ENCODE data around the gene LRRC74B.

Gene LRRC74B

DNA sequence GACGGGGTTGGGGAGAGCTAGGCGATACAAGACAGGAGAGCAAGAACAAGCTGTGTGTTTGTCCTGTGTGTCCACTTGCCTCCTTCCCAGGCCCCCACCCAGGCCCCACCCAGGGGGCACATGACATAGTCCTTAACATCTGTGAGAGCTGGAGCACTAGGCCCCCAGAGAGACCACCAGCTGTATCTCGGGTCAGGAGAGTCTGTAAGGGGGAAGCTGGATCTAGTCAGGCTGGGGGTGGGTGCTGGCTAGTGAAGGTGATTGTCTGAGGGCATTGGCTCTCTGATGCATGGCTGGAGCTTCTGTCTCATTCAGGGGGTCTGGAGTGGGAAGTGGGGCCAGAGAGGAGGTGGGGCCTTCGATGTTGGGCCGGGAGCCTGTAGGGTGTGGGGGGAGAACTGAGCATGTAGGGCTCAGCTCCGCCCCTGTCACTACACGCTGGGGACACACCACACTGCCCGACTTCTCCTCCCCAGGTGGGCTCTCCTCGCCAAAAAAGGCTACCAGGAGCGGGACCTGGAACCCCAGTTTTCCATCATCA lies 30.2 kb upstream of the LRRC74B start:
- DNase-seq (ENCODE audit: low read depth): no peak
- no peak overlapping the region for H3K4me3 ChIP-seq (ENCODE audit: low read depth, low read length)
- TF ChIP-seq, protein P1, sequence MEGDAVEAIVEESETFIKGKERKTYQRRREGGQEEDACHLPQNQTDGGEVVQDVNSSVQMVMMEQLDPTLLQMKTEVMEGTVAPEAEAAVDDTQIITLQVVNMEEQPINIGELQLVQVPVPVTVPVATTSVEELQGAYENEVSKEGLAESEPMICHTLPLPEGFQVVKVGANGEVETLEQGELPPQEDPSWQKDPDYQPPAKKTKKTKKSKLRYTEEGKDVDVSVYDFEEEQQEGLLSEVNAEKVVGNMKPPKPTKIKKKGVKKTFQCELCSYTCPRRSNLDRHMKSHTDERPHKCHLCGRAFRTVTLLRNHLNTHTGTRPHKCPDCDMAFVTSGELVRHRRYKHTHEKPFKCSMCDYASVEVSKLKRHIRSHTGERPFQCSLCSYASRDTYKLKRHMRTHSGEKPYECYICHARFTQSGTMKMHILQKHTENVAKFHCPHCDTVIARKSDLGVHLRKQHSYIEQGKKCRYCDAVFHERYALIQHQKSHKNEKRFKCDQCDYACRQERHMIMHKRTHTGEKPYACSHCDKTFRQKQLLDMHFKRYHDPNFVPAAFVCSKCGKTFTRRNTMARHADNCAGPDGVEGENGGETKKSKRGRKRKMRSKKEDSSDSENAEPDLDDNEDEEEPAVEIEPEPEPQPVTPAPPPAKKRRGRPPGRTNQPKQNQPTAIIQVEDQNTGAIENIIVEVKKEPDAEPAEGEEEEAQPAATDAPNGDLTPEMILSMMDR (conservative IDR thresholded peaks at IDR 0.05; ENCODE audit: low read depth, low read length): no peak

DNA sequence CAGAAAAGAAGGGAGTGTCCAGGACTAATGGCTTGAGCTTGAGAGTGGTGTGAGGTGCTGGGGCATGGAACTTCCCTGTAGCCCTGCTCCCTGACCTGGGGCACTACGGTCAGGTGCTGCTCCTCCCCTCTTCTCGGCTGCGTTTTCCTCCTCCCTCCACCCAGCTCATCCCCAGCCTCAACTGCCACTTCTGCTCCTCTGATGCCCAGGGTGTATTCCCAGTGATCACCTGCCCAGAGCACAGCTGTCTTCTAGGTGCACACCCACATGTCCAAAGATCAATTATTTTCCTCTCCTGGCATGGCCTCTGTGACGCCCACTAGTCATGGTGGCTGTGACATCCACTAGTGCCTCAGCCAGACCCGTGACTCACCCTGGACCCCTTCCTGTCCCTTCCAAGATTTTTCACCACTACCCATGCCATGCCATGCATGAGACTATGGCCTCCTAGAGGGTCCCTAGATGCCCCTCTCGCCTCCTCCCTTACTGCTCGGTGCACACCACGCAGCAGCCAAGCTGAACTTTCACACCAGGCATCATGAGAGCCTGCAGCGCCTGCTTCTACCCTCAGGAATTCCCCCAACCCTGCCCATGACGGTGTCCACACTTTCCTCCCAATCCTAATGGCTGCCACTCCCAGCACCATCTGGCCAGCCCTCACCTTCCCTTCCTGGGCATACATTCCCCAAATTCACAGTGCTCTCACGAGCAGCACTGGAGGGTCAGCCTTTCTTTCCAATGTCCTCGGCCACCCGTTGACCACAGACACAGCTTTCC lies 28.9 kb upstream of the LRRC74B start:
- TF ChIP-seq, protein P1 (conservative IDR thresholded peaks at IDR 0.05; ENCODE audit: low read depth, low read length): no peak
- H3K4me3 ChIP-seq (ENCODE audit: low read depth, low read length): no peak overlapping the region
- no peak for DNase-seq (ENCODE audit: low read depth)

DNA sequence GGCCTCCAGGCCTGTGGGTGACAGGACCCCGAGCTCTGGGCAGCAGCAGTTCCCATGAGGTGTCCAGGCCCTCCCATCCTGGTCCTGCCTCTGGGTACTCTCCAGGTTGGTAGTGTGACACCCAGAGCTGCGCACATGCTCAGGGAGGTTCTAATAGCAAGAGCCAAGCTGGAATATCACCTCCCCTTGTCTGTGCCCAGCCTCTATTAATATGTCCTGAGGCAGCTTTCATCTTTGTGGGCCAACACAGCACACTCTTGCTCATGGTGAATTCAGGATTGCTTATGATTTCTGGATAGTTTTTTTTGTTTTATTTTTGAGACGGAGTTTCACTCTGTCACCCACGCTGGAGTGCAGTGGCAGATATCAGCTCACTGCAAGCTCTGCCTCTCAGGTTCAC lies 27.4 kb upstream of the LRRC74B start:
- no peak overlapping the region for H3K4me3 ChIP-seq (ENCODE audit: low read depth, low read length)
- DNase-seq (ENCODE audit: low read depth): no peak
- TF ChIP-seq, protein P1 (conservative IDR thresholded peaks at IDR 0.05; ENCODE audit: low read depth, low read length): no peak

DNA sequence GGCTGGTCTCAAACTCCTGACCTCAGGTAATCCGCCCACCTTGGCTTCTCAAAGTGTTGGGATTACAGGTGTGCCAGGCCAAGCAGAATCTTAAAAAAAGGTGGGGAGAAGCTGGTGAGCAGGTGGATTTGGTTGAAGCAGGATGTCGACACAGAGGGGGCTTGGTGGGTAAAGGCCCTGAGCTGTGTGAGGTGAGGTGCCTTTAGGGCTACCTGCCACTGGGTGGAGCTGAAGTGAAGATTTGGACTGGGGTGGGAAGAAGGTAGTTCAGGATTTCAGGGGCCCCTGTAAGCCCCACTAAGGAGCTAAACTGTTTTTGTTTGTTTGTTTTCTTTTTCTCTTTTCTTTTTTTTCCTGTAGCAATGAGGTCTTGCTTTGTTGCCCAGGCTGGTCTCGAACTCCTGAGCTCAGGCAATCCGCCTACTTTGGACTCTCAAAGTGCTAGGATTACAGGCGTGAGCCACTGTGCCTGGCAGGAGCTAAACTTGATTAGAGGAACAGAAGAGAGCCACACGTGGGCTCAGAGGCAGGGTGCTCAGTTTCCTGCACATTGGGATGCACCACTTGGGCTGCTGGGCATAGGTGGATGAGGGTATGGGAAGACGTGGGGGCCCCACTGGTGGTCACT lies 24.8 kb upstream of the LRRC74B start:
- TF ChIP-seq, protein P1 (conservative IDR thresholded peaks at IDR 0.05; ENCODE audit: low read depth, low read length): peak; percentile 71
- peak; percentile 33 for DNase-seq (ENCODE audit: low read depth)
- no peak overlapping the region for H3K4me3 ChIP-seq (ENCODE audit: low read depth, low read length)

DNA sequence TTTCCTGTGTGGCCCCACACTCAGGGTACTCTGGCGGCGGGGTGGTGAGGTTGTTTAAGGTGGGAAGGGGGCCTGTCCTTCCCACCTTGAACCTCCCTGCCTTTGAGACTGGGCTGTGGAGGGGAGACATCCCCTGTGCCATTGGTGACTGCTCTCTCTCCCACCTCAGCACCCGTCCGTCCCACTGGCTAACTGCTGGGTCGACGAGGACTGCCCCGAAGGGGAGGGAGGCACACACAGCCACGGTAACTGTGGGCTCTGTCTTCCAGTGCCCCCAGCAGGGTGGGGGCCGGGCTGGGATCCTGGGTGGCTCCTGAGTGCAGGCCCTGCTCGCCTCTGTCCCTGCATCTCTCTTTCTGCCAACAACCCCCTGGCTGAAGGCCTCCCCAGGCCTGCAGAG lies 23.2 kb upstream of the LRRC74B start:
- TF ChIP-seq, protein P1 (conservative IDR thresholded peaks at IDR 0.05; ENCODE audit: low read depth, low read length): no peak
- DNase-seq (ENCODE audit: low read depth): no peak

DNA sequence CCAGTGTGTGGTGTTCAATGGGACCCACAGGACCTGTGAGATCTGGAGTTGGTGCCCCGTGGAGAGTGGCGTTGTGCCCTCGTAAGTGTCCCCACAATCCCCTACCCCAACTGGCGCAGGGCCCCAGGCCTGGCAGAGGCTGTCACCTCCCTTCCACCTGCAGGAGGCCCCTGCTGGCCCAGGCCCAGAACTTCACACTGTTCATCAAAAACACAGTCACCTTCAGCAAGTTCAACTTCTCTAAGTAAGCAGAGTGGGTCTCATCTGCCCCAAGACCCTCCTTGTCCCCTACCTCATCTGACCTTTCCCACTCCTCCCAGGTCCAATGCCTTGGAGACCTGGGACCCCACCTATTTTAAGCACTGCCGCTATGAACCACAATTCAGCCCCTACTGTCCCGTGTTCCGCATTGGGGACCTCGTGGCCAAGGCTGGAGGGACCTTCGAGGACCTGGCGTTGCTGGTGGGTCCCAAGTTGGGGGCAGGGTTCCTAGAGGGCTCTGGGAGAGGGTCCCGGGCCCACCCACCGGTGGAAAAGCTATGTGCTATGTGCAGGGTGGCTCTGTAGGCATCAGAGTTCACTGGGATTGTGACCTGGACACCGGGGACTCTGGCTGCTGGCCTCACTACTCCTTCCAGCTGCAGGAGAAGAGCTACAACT lies 22.7 kb upstream of the LRRC74B start:
- no peak overlapping the region for H3K4me3 ChIP-seq (ENCODE audit: low read depth, low read length)
- TF ChIP-seq, protein P1 (conservative IDR thresholded peaks at IDR 0.05; ENCODE audit: low read depth, low read length): no peak
- DNase-seq (ENCODE audit: low read depth): no peak

More for the DNA sequence above, 23.2 kb upstream of the LRRC74B start:
- H3K4me3 ChIP-seq (ENCODE audit: low read depth, low read length): no peak overlapping the region
